CD4-positive, alpha-beta T cell treated with Interferon gamma for 1 hour (primary cell): ENCODE measurements around the gene GJB2.
A peak's percentile ranks its signal among the peaks of the same experiment; 100 is the strongest.

ENCODE experiments used
- DNase-seq: peaks from one replicate; pipeline ENCODE4 v3.0.0-alpha.2; 2020

The GJB2 gene

GRCh38 chr13:20192836-20193161 lies at the start of gene GJB2:
GJB2 (minus strand) TSS chr13:20192938; CDS start chr13:20189581, 3,357 bp downstream.
- no peak for DNase-seq

GRCh38 chr13:20241593-20241992 lies 48.9 kb upstream of the GJB2 start:
- DNase-seq = no peak

- no peak for DNase-seq
Measured at GRCh38 chr13:20239748-20240147, 47.0 kb upstream of the GJB2 start.

GRCh38 chr13:20232556-20233277 lies 40.0 kb upstream of the GJB2 start:
- no peak for DNase-seq

GRCh38 chr13:20231839-20232555 lies 39.3 kb upstream of the GJB2 start, which contains the start of gene GJB6:
GJB6 (minus strand) TSS chr13:20232319; CDS start chr13:20223480, 8,839 bp downstream.
- no peak for DNase-seq

- no peak for DNase-seq
Measured at GRCh38 chr13:20230913-20231838, 38.4 kb upstream of the GJB2 start.

GRCh38 chr13:20227730-20228129 lies 35.0 kb upstream of the GJB2 start:
- no peak for DNase-seq

- no peak for DNase-seq
Measured at GRCh38 chr13:20227288-20227687, 34.5 kb upstream of the GJB2 start.

- no peak for DNase-seq
Measured at GRCh38 chr13:20222553-20222952, 29.8 kb upstream of the GJB2 start.

- DNase-seq = peak; percentile 13
Measured at GRCh38 chr13:20221772-20222171, 29.0 kb upstream of the GJB2 start.

- DNase-seq = no peak
Measured at GRCh38 chr13:20219577-20219976, 26.8 kb upstream of the GJB2 start.

GRCh38 chr13:20217168-20217567 lies 24.4 kb upstream of the GJB2 start:
- DNase-seq = no peak

GRCh38 chr13:20209948-20210347 lies 17.2 kb upstream of the GJB2 start:
- DNase-seq = no peak

GRCh38 chr13:20206698-20207235 lies 14.0 kb upstream of the GJB2 start:
- no peak for DNase-seq

GRCh38 chr13:20206065-20206697 lies 13.4 kb upstream of the GJB2 start:
- DNase-seq = no peak

- no peak for DNase-seq
Measured at GRCh38 chr13:20198781-20199180, 6.0 kb upstream of the GJB2 start.

- DNase-seq = no peak
Measured at GRCh38 chr13:20197361-20197834, 4.7 kb upstream of the GJB2 start.

- no peak for DNase-seq
Measured at GRCh38 chr13:20195801-20196200, 3.1 kb upstream of the GJB2 start.

- no peak for DNase-seq
Measured at GRCh38 chr13:20193907-20194631, 1.3 kb upstream of the GJB2 start.

- no peak for DNase-seq
Measured at GRCh38 chr13:20193162-20193906, 596 bp upstream of the GJB2 start.
